NB4 (cell line): ENCODE results near the gene VSTM1.

ENCODE experiments used
- MAX ChIP-seq: IDR thresholded peaks from 2 replicates; pipeline ENCODE4 v1.6.1; 2011; ENCODE audit warnings: low read depth, low read length
- MYC ChIP-seq: IDR thresholded peaks from 2 replicates; pipeline ENCODE4 v1.6.1; 2011; ENCODE audit warnings: low read depth, low read length
- POLR2A ChIP-seq: IDR thresholded peaks from 2 replicates; pipeline ENCODE4 v1.6.1; 2011; ENCODE audit warnings: mild to moderate bottlenecking; ENCODE audit not compliant: insufficient read length; ENCODE audit errors: extremely low read depth
- TF ChIP-seq, protein P1 (sequence below): IDR thresholded peaks from one replicate; pipeline ENCODE4 v1.5.1; 2012; ENCODE audit warnings: low read depth, low read length

- TF ChIP-seq, protein P1, sequence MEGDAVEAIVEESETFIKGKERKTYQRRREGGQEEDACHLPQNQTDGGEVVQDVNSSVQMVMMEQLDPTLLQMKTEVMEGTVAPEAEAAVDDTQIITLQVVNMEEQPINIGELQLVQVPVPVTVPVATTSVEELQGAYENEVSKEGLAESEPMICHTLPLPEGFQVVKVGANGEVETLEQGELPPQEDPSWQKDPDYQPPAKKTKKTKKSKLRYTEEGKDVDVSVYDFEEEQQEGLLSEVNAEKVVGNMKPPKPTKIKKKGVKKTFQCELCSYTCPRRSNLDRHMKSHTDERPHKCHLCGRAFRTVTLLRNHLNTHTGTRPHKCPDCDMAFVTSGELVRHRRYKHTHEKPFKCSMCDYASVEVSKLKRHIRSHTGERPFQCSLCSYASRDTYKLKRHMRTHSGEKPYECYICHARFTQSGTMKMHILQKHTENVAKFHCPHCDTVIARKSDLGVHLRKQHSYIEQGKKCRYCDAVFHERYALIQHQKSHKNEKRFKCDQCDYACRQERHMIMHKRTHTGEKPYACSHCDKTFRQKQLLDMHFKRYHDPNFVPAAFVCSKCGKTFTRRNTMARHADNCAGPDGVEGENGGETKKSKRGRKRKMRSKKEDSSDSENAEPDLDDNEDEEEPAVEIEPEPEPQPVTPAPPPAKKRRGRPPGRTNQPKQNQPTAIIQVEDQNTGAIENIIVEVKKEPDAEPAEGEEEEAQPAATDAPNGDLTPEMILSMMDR: no peak
- TF ChIP-seq POLR2A (no peak), MYC (no peak), MAX (no peak)
These were observed 33.0 kb upstream of the VSTM1 start for GRCh38 chr19:54096617-54097106.
